H9 (cell line): ENCODE results near the gene C1orf226. TPM values are rescaled to one million over a fixed set of nuclear protein-coding genes. Genes with fewer than 3 reads are reported as not detected.
"Not testable (repeated sequence)": the region's sequence is repeated elsewhere in the genome, so short reads cannot be mapped to it uniquely, and the experiment has no call there.

ENCODE experiments used
- DNase-seq: peaks from one replicate; pipeline ENCODE4 v3.0.0-alpha.2; 2017
- H2AFZ ChIP-seq: one replicate; pipeline ENCODE4 v1.6.1; 2013; ENCODE audit warnings: mild to moderate bottlenecking, low read length, control low read depth, moderate library complexity
- H2AK5ac ChIP-seq: 2 replicates; pipeline ENCODE4 v1.6.1; 2013; ENCODE audit warnings: low read length, control low read depth, mixed read lengths; ENCODE audit not compliant: insufficient read length
- H2BK120ac ChIP-seq: one replicate; pipeline ENCODE4 v1.6.1; 2013; ENCODE audit warnings: low read depth, mild to moderate bottlenecking, low read length, control low read depth, inconsistent platforms; ENCODE audit not compliant: poor library complexity, severe bottlenecking
- H2BK12ac ChIP-seq: 2 replicates; pipeline ENCODE4 v1.6.1; 2013; ENCODE audit warnings: low read length, control low read depth, mixed read lengths, low read depth; ENCODE audit not compliant: insufficient read length
- H2BK15ac ChIP-seq: 2 replicates; pipeline ENCODE4 v1.6.1; 2013; ENCODE audit warnings: low read depth, low read length, control low read depth
- H2BK20ac ChIP-seq: one replicate; pipeline ENCODE4 v1.6.1; 2013; ENCODE audit warnings: low read depth, mild to moderate bottlenecking, low read length, control low read depth, inconsistent platforms; ENCODE audit not compliant: poor library complexity, severe bottlenecking
- H2BK5ac ChIP-seq: 2 replicates; pipeline ENCODE4 v1.6.1; 2013; ENCODE audit warnings: low read length, control low read depth, mixed read lengths; ENCODE audit not compliant: insufficient read length
- H3K14ac ChIP-seq: 2 replicates; pipeline ENCODE4 v1.6.1; 2013; ENCODE audit warnings: low read length, control low read depth; ENCODE audit not compliant: insufficient read depth
- H3K18ac ChIP-seq: 2 replicates; pipeline ENCODE4 v1.6.1; 2013; ENCODE audit warnings: low read depth, mild to moderate bottlenecking, mixed read lengths, low read length, control low read depth; ENCODE audit not compliant: insufficient read length
- H3K23ac ChIP-seq: 2 replicates; pipeline ENCODE4 v1.6.1; 2013; ENCODE audit warnings: low read length, control low read depth, mixed read lengths, low read depth; ENCODE audit not compliant: insufficient read length
- H3K23me2 ChIP-seq: 2 replicates; pipeline ENCODE4 v1.6.1; 2013; ENCODE audit warnings: low read depth, mild to moderate bottlenecking, mixed read lengths, low read length, control low read depth; ENCODE audit not compliant: insufficient read length, poor library complexity, severe bottlenecking
- H3K27ac ChIP-seq: 2 replicates; pipeline ENCODE4 v1.5.1; 2013; ENCODE audit warnings: low read length, control low read depth, mixed read lengths, low read depth; ENCODE audit not compliant: insufficient read length
- H3K27me3 ChIP-seq: 2 replicates; pipeline ENCODE4 v1.6.1; 2013; ENCODE audit warnings: low read length, control low read depth, inconsistent platforms; ENCODE audit not compliant: insufficient read depth
- H3K4ac ChIP-seq: 2 replicates; pipeline ENCODE4 v1.6.1; 2013; ENCODE audit warnings: low read depth, mild to moderate bottlenecking, control low read depth, inconsistent platforms, low read length, moderate library complexity
- H3K4me1 ChIP-seq: 2 replicates; pipeline ENCODE4 v1.6.1; 2013; ENCODE audit warnings: low read length, control low read depth, inconsistent platforms; ENCODE audit not compliant: insufficient read depth
- H3K4me2 ChIP-seq: 2 replicates; pipeline ENCODE4 v1.6.1; 2013; ENCODE audit warnings: low read length, control low read depth, mixed read lengths; ENCODE audit not compliant: insufficient read length, insufficient read depth
- H3K56ac ChIP-seq: 2 replicates; pipeline ENCODE4 v1.6.1; 2013; ENCODE audit warnings: low read depth, mild to moderate bottlenecking, mixed read lengths, low read length, control low read depth; ENCODE audit not compliant: insufficient read length
- H3K79me1 ChIP-seq: 2 replicates; pipeline ENCODE4 v1.6.1; 2013; ENCODE audit warnings: low read depth, mild to moderate bottlenecking, moderate library complexity, low read length, control low read depth, inconsistent platforms; ENCODE audit not compliant: insufficient read depth, poor library complexity, severe bottlenecking
- H3K79me2 ChIP-seq: 2 replicates; pipeline ENCODE4 v1.6.1; 2013; ENCODE audit warnings: low read length, control low read depth, inconsistent platforms; ENCODE audit not compliant: insufficient read depth
- H3K9ac ChIP-seq: 2 replicates; pipeline ENCODE4 v1.6.1; 2013; ENCODE audit warnings: low read length, control low read depth, mixed read lengths; ENCODE audit not compliant: insufficient read length; ENCODE audit errors: extremely low read depth
- H3K9me3 ChIP-seq: one replicate; pipeline ENCODE4 v1.6.1; 2013; ENCODE audit warnings: low read depth, low read length, inconsistent platforms; ENCODE audit not compliant: control insufficient read depth
- H3T11ph ChIP-seq: one replicate; pipeline ENCODE4 v1.6.1; 2013; ENCODE audit warnings: mild to moderate bottlenecking, low read length, control low read depth, inconsistent platforms
- H4K20me1 ChIP-seq: one replicate; pipeline ENCODE4 v1.6.1; 2013; ENCODE audit not compliant: control insufficient read depth, insufficient read length, insufficient read depth
- H4K5ac ChIP-seq: 2 replicates; pipeline ENCODE4 v1.6.1; 2013; ENCODE audit warnings: low read depth, mild to moderate bottlenecking, mixed read lengths, low read length, control low read depth; ENCODE audit not compliant: insufficient read length
- H4K8ac ChIP-seq: replicated peaks from 2 replicates; pipeline ENCODE4 v1.6.1; 2013; ENCODE audit warnings: low read length, control low read depth, mixed read lengths, low read depth; ENCODE audit not compliant: insufficient read length
- H4K91ac ChIP-seq: 2 replicates; pipeline ENCODE4 v1.6.1; 2013; ENCODE audit warnings: low read depth, mild to moderate bottlenecking, moderate library complexity, mixed read lengths, low read length, control low read depth; ENCODE audit not compliant: insufficient read length
- H3K27ac Mint-ChIP-seq, 3 experiments: 2 replicates in 2 of 3; 3 replicates in 1 of 3; pipeline ENCODE4 v1.8.0; 2020 to 2021; ENCODE audit warnings: mixed read lengths in 3 of 3, mild to moderate bottlenecking in 1 of 3, moderate library complexity in 1 of 3
- H3K27me3 Mint-ChIP-seq: 2 replicates; pipeline ENCODE4 v1.8.0; 2021; ENCODE audit warnings: low read depth, mild to moderate bottlenecking, moderate library complexity, mixed read lengths
- H3K36me3 Mint-ChIP-seq, 3 experiments: 2 replicates in 2 of 3; 3 replicates in 1 of 3; pipeline ENCODE4 v1.8.0; 2020 to 2021; ENCODE audit warnings: low read depth in 3 of 3, mixed read lengths in 3 of 3; ENCODE audit not compliant: insufficient read depth in 1 of 3
- H3K4me1 Mint-ChIP-seq, 2 experiments: 2 replicates each; pipeline ENCODE4 v1.8.0; 2020; ENCODE audit warnings: mixed read lengths in 2 of 2
- H3K4me3 Mint-ChIP-seq, 2 experiments: 2 replicates in 1 of 2; 3 replicates in 1 of 2; pipeline ENCODE4 v1.8.0; 2020 to 2021; ENCODE audit warnings: mild to moderate bottlenecking in 2 of 2, mixed read lengths in 2 of 2, moderate library complexity in 1 of 2
- H3K9me3 Mint-ChIP-seq, 2 experiments: 2 replicates in 1 of 2; 3 replicates in 1 of 2; pipeline ENCODE4 v1.8.0; 2020; ENCODE audit warnings: mild to moderate bottlenecking in 2 of 2, mixed read lengths in 2 of 2, moderate library complexity in 1 of 2
- CTCF ChIP-seq: fragments of 200-600 bp; sonication (generic); conservative IDR thresholded peaks from 3 replicates; pipeline ENCODE4 v1.8.0; 2021; ENCODE audit warnings: antibody characterized with exemption, mild to moderate bottlenecking
- WGBS: extraction: QIAGEN DNeasy Blood & Tissue Kit; methylation state at CpG from one replicate; pipeline ENCODE4 v1.1.7; 2013; ENCODE audit warnings: missing lambda C conversion rate, low lambda C conversion rate, mixed read lengths; ENCODE audit not compliant: insufficient read length; ENCODE audit errors: extremely low coverage; 5-methylcytosine and 5-hydroxymethylcytosine counted together
- total RNA-seq: library from RNA; stranded (reverse); gene quantifications from 2 replicates; pipeline ENCODE4 v1.2.1, GENCODE V29; 2021

Gene C1orf226
- total RNA-seq, 1 experiment from 2014 or later = 11.5 TPM

GRCh38 chr1:162351246-162351842 is 30.2 kb upstream of the C1orf226 start:
- Histone ChIP-seq H3K4ac (no peak overlapping the region), H2BK5ac (no peak overlapping the region), H2BK15ac (no peak overlapping the region), H4K20me1 (no peaks in the 10 kb centered on the region), H4K5ac (no peak overlapping the region), H4K8ac (no peak overlapping the region), H3K4me1 (peaks cover 4% of the 10 kb centered on the region; the same call in 1 of the 2 replicates), H2AFZ (no peak overlapping the region), H3K56ac (no peak overlapping the region), H3K9me3 (no peaks in the 10 kb centered on the region), H3K14ac (no peak overlapping the region), H2BK20ac (no peak overlapping the region), H3K9ac (no peak overlapping the region), H2BK120ac (no peak overlapping the region), H3K23ac (no peak overlapping the region), H3K79me2 (no peaks in the 10 kb centered on the region), H3K79me1 (no peaks in the 10 kb centered on the region), H2AK5ac (no peak overlapping the region), H3K18ac (no peak overlapping the region), H3K27ac (no peak overlapping the region), H3K27me3 (no peaks in the 10 kb centered on the region), H4K91ac (no peak overlapping the region), H3T11ph (no peak overlapping the region), H2BK12ac (no peak overlapping the region), H3K4me2 (no peak overlapping the region), H3K23me2 (no peaks in the 10 kb centered on the region)
- Mint-ChIP-seq H3K4me1 (peaks cover 18 to 19% of the 10 kb centered on the region in 2 experiments), H3K9me3 (no peaks in the 10 kb centered on the region), H3K27ac (no peak overlapping the region), H3K4me3 (no peak overlapping the region), H3K36me3 (peaks cover 4 to 9% (median 5%) of the 10 kb centered on the region in 3 experiments; a peak in 4 of 7 replicates), H3K27me3 (no peaks in the 10 kb centered on the region)
- DNase-seq = no peak
- no peak for TF ChIP-seq CTCF
- WGBS = no CpG with 5 or more reads among the region's 6 CpGs

GRCh38 chr1:162351874-162352273 is 29.7 kb upstream of the C1orf226 start:
- not testable (repeated sequence) for H2BK15ac ChIP-seq, H3K9ac ChIP-seq, DNase-seq, H3K27ac Mint-ChIP-seq, H3K4ac ChIP-seq, H2BK120ac ChIP-seq, H3K23ac ChIP-seq, H3K79me1 ChIP-seq, H3K56ac ChIP-seq, H3T11ph ChIP-seq, H3K27me3 ChIP-seq, H3K79me2 ChIP-seq, H2AFZ ChIP-seq, H3K27me3 Mint-ChIP-seq, H4K8ac ChIP-seq, H3K9me3 ChIP-seq, H3K18ac ChIP-seq, H3K14ac ChIP-seq, H2BK20ac ChIP-seq, H4K20me1 ChIP-seq, H3K4me3 Mint-ChIP-seq, H4K5ac ChIP-seq, H3K27ac ChIP-seq, H2BK5ac ChIP-seq, H3K9me3 Mint-ChIP-seq, H3K36me3 Mint-ChIP-seq, H3K4me1 ChIP-seq, H3K4me2 ChIP-seq, H2AK5ac ChIP-seq, H2BK12ac ChIP-seq, H3K23me2 ChIP-seq, H4K91ac ChIP-seq
- no CpG with 5 or more reads among the region's 4 CpGs for WGBS
- peaks cover 18 to 19% of the 10 kb centered on the region in 2 experiments for H3K4me1 Mint-ChIP-seq
